ENCODE data around the gene CFAP99.
"Not testable (repeated sequence)": the region's sequence is repeated elsewhere in the genome, so short reads cannot be mapped to it uniquely, and the experiment has no call there.

The CFAP99 gene

GRCh38 chr4:2449511-2450392, 31.0 kb downstream of the CFAP99 start:
- DNase-seq: no peak

DNA sequence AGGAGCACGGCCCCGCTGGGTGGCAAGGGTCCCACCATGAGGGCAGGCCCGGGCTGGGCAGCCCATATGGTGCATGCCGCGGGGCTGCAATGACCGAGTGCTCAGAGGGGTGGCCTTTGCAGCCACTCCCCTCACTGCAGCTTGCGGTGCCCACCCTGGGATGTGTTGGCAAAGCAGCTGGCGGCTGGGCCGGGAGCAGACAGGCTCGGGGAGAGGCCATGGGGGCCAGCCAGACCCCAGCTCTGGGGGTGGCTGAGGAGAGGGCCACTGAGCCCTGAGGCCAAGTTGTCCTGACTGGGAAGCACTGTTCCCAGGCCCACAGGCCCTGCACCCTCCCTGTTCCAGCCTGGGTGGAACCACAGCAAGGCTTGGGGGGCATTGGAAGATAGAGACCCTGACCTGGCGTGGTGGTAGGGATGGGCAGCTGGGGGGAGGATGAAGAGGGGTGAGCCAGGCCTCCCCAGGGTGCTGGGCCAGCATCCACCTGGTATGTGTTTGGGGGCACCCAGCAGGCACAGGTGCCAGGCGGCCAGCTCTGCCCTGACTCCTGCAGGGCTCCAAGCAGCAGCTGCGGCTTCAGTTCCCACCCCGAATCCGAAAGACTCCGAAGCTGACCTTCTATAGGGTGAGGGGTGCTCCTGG, 31.8 kb downstream of the CFAP99 start:
- DNase-seq: no peak

DNA sequence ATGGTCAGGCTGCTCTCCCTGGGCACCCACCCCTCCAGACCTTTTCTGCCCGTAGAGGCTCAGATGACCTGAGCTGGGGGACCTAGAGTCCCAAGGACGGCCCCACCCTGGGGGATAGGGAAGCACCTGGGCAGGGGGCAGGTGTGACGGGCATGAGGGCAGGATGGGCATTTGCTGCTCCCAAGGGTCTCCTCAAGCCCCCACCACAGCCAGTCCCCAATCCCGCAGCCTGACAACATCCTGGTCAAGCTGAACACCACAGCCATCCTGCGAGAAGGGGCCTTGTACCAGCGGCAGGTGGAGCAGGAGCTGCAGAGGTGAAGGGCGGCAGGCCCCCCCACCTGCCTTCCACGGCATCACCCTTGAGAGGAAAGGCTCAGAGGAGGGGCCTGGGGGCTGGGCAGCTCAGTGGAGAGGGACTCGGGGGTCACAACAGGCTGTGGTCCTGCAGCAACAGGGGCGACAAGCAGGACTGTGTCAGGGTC, 32.3 kb downstream of the CFAP99 start:
- no peak for DNase-seq

- no peak for DNase-seq
These were observed 33.3 kb downstream of the CFAP99 start for GRCh38 chr4:2451821-2452785.

DNA sequence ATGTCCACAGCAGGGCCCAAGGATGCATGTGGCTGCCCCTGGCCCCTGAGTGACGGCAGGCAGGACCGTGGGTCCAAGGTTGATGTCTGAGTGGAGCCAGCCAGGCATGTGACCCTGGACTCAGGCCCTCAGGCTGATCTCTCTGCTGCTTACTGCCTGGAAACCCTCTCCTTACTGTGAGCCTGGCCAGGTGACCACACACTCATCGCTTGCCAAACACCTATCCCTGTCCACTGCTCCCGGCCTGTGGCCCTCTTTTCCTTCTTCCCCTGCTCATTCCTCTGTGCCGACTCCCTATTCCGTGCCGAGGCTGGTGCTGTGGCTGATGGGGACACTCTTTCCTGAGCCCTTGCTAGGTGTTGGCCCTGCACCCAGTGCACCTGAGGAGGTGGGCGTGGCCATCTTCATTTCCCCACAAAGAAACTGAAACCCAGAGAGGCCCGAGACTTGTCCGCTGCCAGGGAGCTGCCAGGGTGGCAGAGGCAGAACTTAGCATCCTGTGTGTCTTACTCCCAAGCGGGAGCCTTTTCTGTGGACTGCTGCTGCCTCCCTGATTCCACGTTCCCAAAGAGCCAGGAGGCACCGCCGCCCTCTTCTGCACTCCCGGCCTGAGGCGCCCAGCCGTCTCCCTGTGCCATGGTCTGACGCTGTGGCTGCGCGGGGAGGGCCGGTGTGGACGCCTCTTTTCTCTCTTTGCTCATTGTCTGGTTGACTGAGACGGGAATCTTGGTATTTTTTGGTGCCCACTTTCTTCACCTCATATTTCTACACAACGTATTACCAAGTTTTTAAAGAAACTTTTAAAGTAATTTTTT, 38.9 kb downstream of the CFAP99 start:
- DNase-seq: no peak

GRCh38 chr4:2458546-2459491, 40.1 kb downstream of the CFAP99 start:
- no peak for DNase-seq

GRCh38 chr4:2459589-2460349, 41.0 kb downstream of the CFAP99 start:
- DNase-seq: no peak

DNA sequence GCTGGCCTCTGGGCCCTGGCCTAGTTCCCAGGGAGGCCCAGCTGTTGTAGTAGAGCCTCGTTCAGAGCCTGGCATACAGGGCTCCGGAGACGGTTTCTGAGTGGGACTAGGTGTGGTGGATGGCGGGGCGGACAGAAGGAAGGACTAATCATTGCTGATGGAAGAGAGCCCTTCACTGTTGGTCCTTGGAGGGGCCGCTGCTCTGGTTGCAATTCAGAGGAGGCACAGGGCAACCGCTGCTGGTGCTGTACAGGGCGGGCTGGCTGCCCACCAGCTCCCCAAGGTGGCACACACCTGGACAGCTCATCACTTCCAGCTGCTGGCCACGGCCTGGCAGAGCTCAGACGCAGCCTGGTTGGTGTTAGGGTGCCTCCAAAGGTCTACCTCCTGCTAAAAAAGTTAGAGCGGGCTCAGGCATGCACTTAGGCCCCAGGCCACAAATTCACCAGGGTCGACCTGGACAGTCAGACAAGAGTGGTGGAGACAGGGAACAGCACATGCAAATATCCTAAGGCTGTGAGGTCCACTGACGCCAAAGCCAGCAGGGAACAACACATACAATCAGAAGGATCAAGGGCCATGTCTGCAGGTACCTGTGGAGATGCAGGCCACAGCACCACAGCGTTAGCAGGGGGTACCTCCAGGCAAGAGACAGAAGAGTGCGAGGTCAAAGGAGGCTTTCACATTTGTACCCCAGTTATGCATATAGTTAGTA, 42.6 kb downstream of the CFAP99 start:
- DNase-seq: no peak

DNA sequence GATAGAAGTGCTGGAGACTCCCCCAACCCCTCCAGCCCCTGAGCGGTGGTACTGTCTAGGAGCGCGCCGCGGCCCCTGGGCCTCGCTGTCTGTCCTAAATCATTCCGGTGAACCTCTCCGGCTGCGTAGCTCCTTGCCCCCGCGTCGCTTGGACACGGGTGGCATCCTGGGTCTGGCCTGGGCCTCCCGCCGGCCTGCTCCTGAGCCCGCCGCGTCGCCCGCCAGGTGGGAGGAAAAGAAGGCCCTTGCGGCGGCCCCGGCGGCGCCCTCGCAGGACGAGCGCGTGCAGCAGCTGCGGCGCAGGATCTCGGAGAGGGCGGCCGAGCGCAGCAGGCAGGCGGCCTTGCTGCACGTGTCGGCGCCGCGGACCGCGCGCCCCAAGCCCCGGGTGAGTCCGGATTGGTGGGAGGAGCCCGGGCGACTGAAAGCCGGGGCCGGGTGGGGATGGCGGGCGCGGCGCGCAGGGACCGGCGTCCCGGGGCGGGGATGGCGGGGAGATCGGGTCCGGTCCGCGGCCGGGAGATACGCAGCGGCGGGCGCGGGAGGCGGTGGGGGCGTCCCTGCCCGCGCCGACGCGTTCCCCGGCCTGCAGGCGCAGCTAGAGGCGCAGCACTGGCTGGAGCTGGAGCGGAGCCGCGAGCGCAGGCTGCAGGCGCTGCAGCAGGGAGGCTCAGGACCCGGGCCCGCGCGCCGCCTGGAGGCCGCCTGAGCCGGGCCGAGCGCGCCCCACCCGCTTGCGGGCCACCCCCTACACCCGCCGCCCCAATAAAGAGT, 43.6 kb downstream of the CFAP99 start:
- peak; percentile 60 for DNase-seq

GRCh38 chr4:2462992-2463762, 44.4 kb downstream of the CFAP99 start:
- DNase-seq: no peak

DNA sequence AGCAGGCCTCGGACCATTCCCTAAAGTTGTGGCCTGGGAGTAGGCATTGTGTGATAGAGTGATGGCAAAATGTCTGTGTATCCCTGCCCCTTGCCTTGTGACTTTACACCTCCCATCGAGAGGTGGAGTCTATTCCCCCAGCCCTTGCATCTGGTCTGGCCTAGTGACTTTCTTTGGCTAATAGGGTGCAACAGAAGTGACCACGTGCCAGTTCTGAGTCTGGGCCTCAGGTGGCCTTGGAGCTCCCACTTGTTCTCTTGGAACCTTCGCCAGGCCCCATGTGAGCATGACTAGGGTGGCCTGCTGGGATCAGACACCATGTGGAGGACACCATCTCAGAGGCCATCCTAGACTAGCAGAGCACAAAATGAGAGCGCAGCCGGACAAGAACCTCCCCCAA, 46.3 kb downstream of the CFAP99 start:
- no peak for DNase-seq

- not testable (repeated sequence) for DNase-seq
These were observed 46.8 kb downstream of the CFAP99 start for GRCh38 chr4:2465544-2465943.

GRCh38 chr4:2468456-2469191, 49.9 kb downstream of the CFAP99 start, which contains the start of gene RNF4:
Gene RNF4 (plus strand): TSS chr4:2469106. CDS start chr4:2490494, 21,388 bp downstream.
- peak; percentile 82 for DNase-seq

DNA sequence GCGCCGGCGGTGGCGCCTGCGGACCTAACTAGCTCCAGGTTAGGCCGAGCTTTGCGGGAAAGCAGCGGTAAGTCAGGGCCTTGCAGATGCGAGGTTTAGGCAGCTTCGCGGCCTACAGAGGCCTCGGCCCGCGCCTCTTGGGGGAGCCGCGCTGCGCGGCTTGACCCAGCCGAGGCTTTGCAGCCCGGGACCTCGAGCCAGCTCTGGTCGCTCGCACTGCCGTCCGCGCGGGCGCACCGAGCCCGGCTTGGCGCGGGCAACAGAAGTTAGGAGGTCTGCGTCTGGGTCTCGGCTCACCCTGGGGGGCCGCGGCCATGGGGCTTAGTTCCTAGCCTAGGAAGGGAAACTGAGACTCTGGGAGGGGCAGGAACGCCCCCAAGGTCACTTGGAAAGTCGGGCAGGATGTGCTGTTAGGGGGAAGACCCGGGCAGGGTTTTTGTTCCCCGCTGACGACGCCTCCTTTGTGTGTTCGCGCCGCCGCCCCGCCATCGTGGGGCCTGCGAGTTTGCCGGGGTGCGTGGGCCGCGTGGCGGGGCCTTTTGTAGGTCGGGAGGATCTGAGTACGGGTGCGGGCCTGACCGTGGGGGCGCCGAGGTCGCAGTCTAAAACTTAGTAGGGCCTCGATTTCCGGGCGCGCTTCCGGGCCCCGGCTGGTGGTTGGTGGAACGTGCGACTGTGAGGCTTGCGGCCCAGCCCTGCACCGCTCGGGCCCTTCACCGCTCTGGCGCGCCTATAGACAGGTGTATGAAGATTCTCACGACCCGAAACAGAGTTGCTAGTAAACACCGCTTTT, 50.6 kb downstream of the CFAP99 start:
- DNase-seq: peak; percentile 73

- no peak for DNase-seq
These were observed 52.0 kb downstream of the CFAP99 start for GRCh38 chr4:2470791-2471190.

DNA sequence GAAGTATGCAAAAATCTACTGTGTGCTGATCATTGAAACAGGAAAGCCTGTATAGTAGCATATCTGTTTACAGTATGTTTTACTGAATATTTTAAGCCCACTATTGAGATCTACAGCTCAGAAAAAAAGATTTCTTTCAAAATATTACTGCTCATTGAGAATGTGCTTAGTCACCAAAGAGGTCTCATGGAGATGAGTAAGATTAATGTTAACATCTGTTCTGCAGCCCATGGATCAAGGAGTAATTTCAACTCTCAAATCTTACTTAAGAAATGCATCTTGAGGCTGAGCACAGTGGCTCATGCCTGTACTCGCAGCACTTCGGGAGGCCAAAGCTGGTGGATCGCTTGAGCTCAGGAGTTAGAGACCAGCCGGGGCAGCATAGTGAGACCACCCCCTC, 53.4 kb downstream of the CFAP99 start:
- no peak for DNase-seq
